GM19193 (cell line): ENCODE measurements around the gene SVIL.

Experiments used
- POLR2A ChIP-seq: IDR thresholded peaks from 4 replicates; pipeline ENCODE4 v1.6.1; 2011; ENCODE audit not compliant: insufficient read depth, insufficient read length; ENCODE audit errors: extremely low read depth

Gene SVIL

DNA sequence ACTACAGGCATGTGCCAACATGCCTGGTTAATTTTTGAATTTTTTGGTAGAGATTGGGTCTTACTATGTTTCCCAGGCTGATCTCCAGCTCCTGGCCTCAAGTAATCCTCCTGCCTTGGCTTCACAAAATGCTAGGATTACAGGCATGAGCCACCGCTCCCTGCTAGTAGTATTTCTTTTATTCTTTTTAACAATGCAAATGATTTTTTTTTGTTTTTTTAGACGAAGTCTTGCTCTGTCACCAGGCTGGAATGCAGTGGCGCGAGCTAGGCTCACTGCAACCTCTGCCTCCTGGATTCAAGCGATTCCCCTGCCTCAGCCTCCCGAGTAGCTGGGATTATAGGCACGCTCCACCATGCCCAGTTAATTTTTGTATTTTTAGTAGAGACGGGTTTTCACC lies 58.1 kb downstream of the SVIL start:
- TF ChIP-seq POLR2A, result no peak

- no peak for TF ChIP-seq POLR2A
Observed at GRCh38 chr10:29575098-29575455, 59.7 kb downstream of the SVIL start.

- no peak for TF ChIP-seq POLR2A
Observed at GRCh38 chr10:29569795-29570194, 65.0 kb downstream of the SVIL start.

- no peak for TF ChIP-seq POLR2A
Observed at GRCh38 chr10:29567003-29567402, 67.8 kb downstream of the SVIL start.

- TF ChIP-seq POLR2A, result no peak
Observed at GRCh38 chr10:29563420-29564035, 71.2 kb downstream of the SVIL start.

GRCh38 chr10:29559996-29560395 lies 74.8 kb downstream of the SVIL start:
- no peak for TF ChIP-seq POLR2A

DNA sequence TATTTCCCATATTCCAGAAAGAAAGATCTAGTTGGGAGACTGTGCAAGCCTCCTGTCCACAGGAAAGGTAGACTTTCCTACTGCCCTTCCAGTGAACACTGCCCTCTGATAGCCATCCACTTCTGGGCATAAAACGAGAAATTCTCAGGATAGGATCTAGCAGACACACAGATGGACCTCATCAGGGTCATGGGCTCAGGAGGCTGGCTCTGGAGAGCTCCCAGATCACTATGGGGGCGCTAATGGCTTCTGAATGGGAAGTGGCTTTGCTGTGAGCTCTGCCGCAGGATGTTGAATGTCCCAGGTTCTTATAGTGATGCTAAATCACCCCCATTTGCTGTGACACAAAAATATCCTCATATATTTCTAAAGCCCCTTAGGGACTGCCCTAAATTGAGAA lies 77.1 kb downstream of the SVIL start:
- TF ChIP-seq POLR2A, result no peak

DNA sequence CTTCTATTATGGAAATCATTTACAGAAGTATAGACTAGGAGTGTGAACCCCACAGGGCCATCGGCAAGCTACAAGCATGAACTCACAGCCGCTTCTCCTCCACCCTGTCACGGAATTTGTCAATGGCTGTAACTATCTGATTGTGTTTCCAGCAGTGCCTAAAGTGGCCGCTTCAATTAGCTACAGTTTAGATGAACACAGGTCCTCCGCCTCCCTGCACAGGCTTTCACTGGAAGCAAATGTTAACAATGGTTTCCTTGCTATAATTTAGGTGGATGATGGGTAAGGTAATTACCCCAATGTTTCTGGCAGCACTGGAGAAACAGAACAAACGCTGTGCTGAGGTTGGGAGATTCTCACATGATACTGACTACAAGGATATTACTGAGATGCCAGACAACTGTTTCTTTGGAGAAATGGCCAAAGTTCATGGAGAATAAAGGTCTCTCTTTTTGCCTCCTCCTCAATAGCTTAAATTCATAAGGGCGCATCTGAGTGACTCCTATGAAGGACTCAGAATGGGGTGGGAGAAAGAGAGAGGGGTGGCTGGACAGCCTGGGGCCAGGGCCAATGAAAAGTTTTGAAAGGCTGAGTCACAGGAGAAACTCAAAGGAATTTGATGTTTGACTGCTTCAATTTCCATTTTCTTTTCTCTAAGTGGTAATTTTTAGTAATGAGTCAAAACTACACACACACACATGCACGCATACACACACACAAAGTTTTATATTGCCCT lies 78.9 kb downstream of the SVIL start:
- TF ChIP-seq POLR2A, result no peak

DNA sequence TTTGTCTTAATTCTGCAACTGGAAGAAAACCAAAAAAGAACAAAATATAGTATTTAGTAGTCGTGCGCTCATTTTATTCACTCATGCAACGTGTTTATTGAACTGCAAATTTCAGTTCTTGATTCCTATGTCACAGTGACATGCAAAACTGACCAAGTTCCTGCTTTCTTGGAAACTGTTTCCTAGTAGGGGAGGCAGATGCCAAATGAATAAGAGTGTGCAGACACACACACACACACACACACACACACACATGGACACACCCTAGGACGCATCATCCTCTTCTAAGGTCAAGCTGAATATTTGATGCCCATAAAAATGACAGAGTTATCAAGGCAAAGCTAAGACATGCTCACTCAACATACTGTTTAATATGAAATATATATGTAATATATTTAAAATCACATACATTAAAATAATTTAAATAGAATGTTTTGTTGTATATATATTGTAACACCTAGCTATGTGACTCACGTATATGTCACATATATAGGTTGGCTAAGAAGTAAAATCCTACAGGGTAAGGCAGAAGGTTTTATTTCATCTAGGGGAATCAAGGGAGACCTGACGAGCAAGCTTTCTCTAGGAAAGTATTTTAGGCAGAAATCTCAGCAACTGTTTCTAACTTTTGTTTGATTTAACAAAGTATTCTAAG lies 79.6 kb downstream of the SVIL start:
- TF ChIP-seq POLR2A, result no peak

DNA sequence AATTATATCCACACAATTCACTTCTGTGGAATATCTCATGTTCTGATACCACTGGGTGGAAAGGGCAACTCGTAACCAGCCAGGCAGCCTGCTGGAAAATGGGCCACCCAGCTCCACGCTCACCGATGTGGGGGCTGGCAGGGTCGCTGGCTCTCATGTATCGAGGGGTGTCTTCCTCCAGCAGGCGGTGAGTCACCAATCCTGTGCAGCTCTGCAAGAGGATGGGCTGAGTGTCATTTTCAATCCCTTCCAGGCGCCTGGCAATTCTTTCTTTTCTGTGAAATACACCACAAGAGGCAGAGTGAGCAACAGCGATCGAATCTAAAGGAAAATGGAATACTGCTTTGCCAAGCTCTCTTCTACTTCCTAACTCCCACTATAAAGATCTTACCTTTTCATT lies 80.1 kb downstream of the SVIL start:
- TF ChIP-seq POLR2A, result no peak

DNA sequence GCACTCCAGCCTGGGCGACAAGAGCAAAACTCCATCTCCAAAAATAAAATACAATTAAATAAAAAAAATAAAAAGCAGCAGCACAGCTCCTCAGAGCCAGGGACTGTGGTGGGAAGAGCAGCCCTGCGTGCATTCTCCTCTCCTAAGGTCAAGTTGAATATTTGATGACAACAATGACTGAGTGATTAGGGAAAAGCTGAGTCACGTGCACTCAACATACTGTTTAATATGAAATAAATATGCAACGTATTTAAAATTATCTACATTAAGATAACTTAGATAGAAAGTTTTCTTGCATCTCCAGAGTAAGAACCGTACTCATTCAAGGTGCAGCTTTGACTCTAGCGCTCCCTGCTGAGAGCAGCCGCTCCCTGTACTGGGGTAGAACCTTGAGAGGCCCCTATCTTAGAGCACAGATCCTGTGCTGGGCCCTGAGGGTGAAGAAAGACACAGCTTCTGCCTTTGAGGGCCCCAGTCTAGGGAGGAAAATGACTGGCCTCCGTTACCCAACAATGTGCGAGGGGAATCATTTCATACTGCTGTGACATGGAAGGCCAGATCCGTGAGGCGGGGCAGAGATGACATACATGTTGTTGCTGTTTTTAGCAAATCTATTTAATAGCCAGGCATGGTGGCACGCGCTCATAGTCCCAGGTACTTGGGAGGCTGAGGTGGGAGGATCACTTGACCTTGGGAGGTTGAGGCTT lies 81.1 kb downstream of the SVIL start:
- no peak for TF ChIP-seq POLR2A

DNA sequence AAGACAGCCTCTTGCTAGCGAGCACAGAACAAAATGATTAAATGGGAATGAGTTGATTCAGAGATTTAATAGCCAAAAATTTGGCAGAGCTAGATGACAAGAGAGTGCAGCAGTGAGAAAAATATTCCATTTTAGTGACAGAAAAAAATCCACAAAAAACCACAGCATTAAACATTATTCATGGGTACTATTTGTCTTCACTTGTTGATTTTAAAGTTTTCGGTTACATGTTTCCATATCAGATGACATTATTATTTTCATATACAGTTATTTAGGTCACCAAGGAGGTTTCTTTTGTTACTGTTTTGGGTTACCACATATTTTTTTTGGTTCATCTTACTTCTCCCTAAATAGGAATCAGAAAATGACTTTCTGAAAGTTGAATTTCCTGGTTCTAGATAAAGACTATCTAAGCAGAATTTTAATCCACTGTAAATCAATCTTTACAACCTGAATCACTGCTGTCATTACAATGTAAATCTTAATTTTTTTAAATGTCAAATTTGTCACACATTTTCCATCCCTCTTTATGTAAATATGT lies 87.9 kb downstream of the SVIL start:
- TF ChIP-seq POLR2A, result no peak

GRCh38 chr10:29545122-29545521 lies 89.6 kb downstream of the SVIL start:
- TF ChIP-seq POLR2A, result no peak

DNA sequence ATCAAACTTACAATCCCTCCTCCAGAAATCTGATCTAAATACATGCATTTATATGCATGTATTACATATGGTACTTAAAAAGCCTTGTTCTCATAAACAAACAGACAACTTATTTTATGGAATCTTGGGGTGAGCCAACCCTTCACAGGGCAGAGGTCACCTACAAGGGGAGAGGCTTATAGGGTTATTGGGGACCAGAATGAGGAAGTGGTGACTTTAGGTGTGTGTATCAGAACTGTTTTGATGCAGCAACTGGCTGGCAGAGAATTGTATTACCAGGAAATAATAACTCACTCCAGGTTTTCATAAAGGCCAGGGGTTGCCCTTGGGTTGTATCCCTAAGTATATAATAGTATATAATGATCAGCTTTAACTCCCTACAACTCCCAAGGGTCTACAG lies 91.1 kb downstream of the SVIL start:
- no peak for TF ChIP-seq POLR2A

DNA sequence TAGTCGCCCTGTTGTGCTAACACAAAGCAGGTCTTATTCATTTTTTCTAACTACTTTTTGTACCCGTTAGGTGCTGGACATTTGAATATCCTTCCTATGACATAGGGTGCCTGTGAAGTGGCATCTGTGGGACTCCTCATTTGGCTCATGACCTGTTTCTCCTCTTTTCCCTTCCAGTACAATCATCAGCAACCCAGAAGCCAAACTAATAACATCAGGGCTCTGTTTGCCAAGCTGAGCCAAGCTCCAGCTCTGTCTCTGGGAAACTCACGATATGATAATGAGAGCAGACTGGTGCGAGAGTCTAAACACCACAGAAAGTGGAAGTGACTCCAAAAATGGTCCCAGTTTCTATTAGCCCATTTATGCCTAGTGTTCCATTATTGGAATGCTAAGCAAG lies 92.0 kb downstream of the SVIL start:
- no peak for TF ChIP-seq POLR2A
